Measurements from ENCODE around the gene TMEM43. TPM values are rescaled to one million over a fixed set of nuclear protein-coding genes. Genes with fewer than 3 reads are reported as not detected.

Gene TMEM43
- total and polyA plus RNA-seq, 2 of the 13 experiments (the other 11 are each of a cell fraction or from before 2014, with no cell fraction given) = 48.9 to 50.5 TPM

DNA sequence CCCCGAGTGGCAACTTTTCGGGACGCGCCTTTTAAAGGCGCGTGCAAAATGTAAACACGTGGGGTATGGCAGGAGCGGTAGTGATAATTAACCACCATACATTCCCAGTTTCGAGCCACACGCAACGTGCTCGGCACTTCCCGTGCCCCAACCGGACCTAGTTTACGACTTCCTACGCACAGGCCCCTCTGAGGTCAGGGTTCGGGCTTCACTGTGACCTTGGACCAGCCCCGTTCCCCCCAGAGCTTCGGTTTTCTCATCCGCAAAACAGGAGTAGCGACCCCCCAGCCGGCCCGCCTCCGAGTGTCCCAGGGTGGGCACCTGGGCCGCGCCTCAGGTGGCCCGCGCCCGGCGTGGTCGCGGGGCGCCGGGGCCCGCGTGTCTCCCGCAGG lies 633 bp upstream of the TMEM43 start (continued):
- TF ChIP-seq PHB2 (IDR thresholded peaks at IDR 0.05; ENCODE audit: partially characterized antibody) = no peak
- TF ChIP-seq ZNF337 (CRISPR knock-in tag; IDR thresholded peaks at IDR 0.05; ENCODE audit: borderline replicate concordance, low read depth) = no peak
- TF ChIP-seq JUNB (CRISPR knock-in tag; IDR thresholded peaks at IDR 0.05; ENCODE audit: borderline replicate concordance) = no peak
- TF ChIP-seq RFX3 (CRISPR knock-in tag; IDR thresholded peaks at IDR 0.05) = no peak
- no peak for TF ChIP-seq PTBP1 (IDR thresholded peaks at IDR 0.05; ENCODE audit: low read depth, low read length, poor library complexity, severe bottlenecking)
- no peak for TF ChIP-seq FIP1L1 (IDR thresholded peaks at IDR 0.05; ENCODE audit: borderline replicate concordance, insufficient read depth, low read depth, low read length)
- no peak for TF ChIP-seq CBX5 (CRISPR knock-in tag; IDR thresholded peaks at IDR 0.05; ENCODE audit: borderline replicate concordance)
- TF ChIP-seq ZFP36 (IDR thresholded peaks at IDR 0.05; ENCODE audit: borderline replicate concordance, low read depth, low read length, partially characterized antibody) = no peak
- TF ChIP-seq ZC3H13 (CRISPR knock-in tag; IDR thresholded peaks at IDR 0.05) = no peak; the same call in 1 of the 2 replicates
- no peak for TF ChIP-seq ATRX (CRISPR knock-in tag; IDR thresholded peaks at IDR 0.05; ENCODE audit: borderline replicate concordance)
- no peak for TF ChIP-seq NBN (conservative IDR thresholded peaks at IDR 0.05)
- TF ChIP-seq HDAC1 (CRISPR knock-in tag; IDR thresholded peaks at IDR 0.05) = 0 out of 2 replicates have a peak, but pooled peaks have one; percentile 62
- TF ChIP-seq ZNF883 (CRISPR knock-in tag; IDR thresholded peaks at IDR 0.05; ENCODE audit: not compliant biosample characterization) = no peak
- TF ChIP-seq, protein P1, sequence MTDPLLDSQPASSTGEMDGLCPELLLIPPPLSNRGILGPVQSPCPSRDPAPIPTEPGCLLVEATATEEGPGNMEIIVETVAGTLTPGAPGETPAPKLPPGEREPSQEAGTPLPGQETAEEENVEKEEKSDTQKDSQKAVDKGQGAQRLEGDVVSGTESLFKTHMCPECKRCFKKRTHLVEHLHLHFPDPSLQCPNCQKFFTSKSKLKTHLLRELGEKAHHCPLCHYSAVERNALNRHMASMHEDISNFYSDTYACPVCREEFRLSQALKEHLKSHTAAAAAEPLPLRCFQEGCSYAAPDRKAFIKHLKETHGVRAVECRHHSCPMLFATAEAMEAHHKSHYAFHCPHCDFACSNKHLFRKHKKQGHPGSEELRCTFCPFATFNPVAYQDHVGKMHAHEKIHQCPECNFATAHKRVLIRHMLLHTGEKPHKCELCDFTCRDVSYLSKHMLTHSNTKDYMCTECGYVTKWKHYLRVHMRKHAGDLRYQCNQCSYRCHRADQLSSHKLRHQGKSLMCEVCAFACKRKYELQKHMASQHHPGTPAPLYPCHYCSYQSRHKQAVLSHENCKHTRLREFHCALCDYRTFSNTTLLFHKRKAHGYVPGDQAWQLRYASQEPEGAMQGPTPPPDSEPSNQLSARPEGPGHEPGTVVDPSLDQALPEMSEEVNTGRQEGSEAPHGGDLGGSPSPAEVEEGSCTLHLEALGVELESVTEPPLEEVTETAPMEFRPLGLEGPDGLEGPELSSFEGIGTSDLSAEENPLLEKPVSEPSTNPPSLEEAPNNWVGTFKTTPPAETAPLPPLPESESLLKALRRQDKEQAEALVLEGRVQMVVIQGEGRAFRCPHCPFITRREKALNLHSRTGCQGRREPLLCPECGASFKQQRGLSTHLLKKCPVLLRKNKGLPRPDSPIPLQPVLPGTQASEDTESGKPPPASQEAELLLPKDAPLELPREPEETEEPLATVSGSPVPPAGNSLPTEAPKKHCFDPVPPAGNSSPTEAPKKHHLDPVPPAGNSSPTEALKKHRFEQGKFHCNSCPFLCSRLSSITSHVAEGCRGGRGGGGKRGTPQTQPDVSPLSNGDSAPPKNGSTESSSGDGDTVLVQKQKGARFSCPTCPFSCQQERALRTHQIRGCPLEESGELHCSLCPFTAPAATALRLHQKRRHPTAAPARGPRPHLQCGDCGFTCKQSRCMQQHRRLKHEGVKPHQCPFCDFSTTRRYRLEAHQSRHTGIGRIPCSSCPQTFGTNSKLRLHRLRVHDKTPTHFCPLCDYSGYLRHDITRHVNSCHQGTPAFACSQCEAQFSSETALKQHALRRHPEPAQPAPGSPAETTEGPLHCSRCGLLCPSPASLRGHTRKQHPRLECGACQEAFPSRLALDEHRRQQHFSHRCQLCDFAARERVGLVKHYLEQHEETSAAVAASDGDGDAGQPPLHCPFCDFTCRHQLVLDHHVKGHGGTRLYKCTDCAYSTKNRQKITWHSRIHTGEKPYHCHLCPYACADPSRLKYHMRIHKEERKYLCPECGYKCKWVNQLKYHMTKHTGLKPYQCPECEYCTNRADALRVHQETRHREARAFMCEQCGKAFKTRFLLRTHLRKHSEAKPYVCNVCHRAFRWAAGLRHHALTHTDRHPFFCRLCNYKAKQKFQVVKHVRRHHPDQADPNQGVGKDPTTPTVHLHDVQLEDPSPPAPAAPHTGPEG (CRISPR knock-in tag; IDR thresholded peaks at IDR 0.05) = no peak
- TF ChIP-seq KIAA2018 (CRISPR knock-in tag; IDR thresholded peaks at IDR 0.05; ENCODE audit: borderline replicate concordance) = no peak
- peak; percentile 85; the same call in 1 of the 2 replicates for TF ChIP-seq ZNF230 (CRISPR knock-in tag; IDR thresholded peaks at IDR 0.05)
- TF ChIP-seq KDM2A (CRISPR knock-in tag; IDR thresholded peaks at IDR 0.05; ENCODE audit: borderline replicate concordance, low read depth) = peak; percentile 38; the same call in 1 of the 2 replicates
